ENCODE measurements around the gene EN1. TPM values are rescaled to one million over a fixed set of nuclear protein-coding genes. Genes with fewer than 3 reads are reported as not detected.

Gene EN1
- total RNA-seq, 4 donors from 2014 or later = 0.13 to 0.23 TPM; not detected in 2

DNA sequence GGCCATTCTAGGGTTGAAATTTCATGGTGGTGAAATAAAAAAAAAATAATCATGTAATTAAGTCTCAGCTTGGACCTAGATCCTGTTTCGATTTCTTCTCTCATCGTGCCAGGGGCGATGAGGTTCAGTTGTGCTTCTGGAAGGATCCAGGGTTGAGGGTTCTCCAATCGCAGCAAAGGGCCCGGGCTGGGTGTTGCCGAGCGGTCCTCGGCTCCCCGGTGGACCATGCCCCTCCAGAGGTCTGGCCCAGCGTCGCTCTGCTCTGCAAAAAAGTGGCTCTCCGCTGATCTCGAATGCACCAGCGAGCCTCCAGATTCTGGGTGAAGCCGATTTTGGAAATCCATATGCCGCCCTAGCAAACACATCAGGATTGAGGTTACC lies 39.0 kb downstream of the EN1 start:
- Histone ChIP-seq H3K4me3 (peak overlapping the region in 1 of 2 donors; percentile 34), H3K9me3 (no peaks in the 10 kb centered on the region), H3K27me3 (peaks cover 77% of the 10 kb centered on the region), H3K27ac (no peak overlapping the region), H3K4me1 (no peaks in the 10 kb centered on the region), H3K36me3 (no peaks in the 10 kb centered on the region)
- TF ChIP-seq CTCF (IDR thresholded peaks at IDR 0.05) (no peak), POLR2A (IDR thresholded peaks at IDR 0.05) (no peak), EP300 (IDR thresholded peaks at IDR 0.05) (no peak), POLR2AphosphoS5 (IDR thresholded peaks at IDR 0.05) (no peak)
- WGBS, 2 donors (ENCODE audit: low coverage in 1 of 2) = 20 to 27% methylated on average over 1 to 4 of the region's 16 CpGs
- no peak for ATAC-seq

DNA sequence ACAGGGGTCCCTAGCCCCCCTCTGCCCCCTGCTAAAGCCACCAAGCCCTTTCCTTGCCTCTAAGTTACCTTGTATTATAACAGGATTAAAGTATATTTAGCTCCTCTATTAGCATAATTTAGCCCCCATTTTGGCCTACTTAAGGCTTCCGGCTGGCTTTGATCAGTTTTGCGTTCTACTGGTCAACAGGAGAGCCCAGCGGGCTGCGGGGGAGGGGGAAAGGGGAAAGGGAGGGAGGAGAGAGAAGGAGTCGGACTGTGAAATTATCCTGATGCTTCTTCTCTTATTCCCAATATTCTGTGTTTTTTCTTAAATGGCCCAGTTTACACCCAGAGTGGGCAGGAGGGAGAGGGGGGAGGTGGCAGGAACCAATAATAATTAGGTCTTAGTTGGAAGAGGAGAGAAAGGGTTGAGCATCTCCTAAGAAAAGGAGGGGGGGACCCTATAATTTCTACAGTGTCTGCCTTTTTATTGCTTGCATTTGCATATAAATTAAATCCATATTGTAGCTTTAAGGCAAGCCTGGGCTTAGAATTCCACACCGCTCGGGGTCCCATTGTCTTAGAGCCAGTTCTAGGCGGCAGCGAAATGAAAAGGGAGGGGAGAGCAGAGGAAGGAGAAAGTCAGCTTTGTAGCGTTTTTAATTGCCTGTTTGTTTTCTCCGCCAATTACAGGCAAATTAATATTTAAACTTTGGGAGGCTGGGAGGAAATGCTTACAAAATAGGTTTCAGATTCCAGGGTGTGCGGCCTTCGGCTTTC lies 39.6 kb downstream of the EN1 start:
- H3K4me3 ChIP-seq = peak overlapping the region in 1 of 2 donors; percentile 34
- H3K9me3 ChIP-seq = no peaks in the 10 kb centered on the region
- no peak overlapping the region for H3K27ac ChIP-seq
- peaks cover 77% of the 10 kb centered on the region for H3K27me3 ChIP-seq
- no peak for TF ChIP-seq POLR2A (IDR thresholded peaks at IDR 0.05)
- TF ChIP-seq CTCF (IDR thresholded peaks at IDR 0.05) = no peak
- no peak for TF ChIP-seq POLR2AphosphoS5 (IDR thresholded peaks at IDR 0.05)
- TF ChIP-seq EP300 (IDR thresholded peaks at IDR 0.05) = no peak
- H3K4me1 ChIP-seq = no peaks in the 10 kb centered on the region
- 60 to 70% methylated on average over 5 to 13 of the region's 13 CpGs for WGBS, 2 donors (ENCODE audit: low coverage in 1 of 2)
- ATAC-seq = no peak
- H3K36me3 ChIP-seq = no peaks in the 10 kb centered on the region

- no peak for ATAC-seq
- TF ChIP-seq POLR2A (IDR thresholded peaks at IDR 0.05) (no peak), EP300 (IDR thresholded peaks at IDR 0.05) (no peak), CTCF (IDR thresholded peaks at IDR 0.05) (no peak), POLR2AphosphoS5 (IDR thresholded peaks at IDR 0.05) (no peak)
- Histone ChIP-seq H3K4me3 (no peak overlapping the region), H3K27ac (no peak overlapping the region), H3K4me1 (no peaks in the 10 kb centered on the region), H3K27me3 (peaks cover 73% of the 10 kb centered on the region), H3K36me3 (no peaks in the 10 kb centered on the region), H3K9me3 (no peaks in the 10 kb centered on the region)
- WGBS, 2 donors (ENCODE audit: low coverage in 1 of 2) = 17 to 59% methylated on average over 4 to 8 of the region's 23 CpGs
Measured at GRCh38 chr2:118806797-118807667, 40.4 kb downstream of the EN1 start.

DNA sequence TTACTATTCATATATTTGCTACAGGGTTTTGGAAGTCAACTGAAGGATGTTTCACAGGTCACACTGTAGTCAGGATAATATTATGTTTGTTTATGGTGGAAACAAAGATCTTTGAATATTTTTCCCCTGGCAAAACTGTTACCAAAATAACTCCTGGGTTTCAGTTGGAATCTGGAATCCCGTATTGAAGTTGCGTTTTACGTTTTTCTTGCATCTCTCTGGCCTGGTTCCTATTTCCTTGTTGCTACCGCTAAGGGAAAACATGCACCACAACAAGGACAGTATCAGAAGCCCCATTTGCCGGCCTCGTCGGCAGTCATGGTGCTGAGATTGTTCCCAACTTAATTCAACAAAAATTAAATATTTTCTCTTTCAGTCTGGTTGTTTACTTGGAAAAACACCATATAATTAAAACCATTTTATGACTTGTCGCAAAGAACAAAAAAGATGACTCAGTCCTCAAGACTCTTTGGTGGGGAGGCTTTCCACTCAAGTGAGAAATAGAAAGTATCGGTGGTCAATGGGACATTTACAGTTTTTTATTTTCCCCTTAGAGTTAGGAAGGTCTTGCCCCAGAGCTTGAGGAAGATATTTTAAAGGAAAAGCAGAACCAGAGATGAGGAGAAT lies 42.3 kb downstream of the EN1 start:
- H3K4me1 ChIP-seq = no peaks in the 10 kb centered on the region
- 76 to 80% methylated on average over 9 of the region's 9 CpGs for WGBS, 2 donors (ENCODE audit: low coverage in 1 of 2)
- H3K4me3 ChIP-seq = no peak overlapping the region
- no peak for ATAC-seq
- H3K36me3 ChIP-seq = no peaks in the 10 kb centered on the region
- peaks cover 76% of the 10 kb centered on the region for H3K27me3 ChIP-seq
- TF ChIP-seq CTCF (IDR thresholded peaks at IDR 0.05) = no peak
- no peak for TF ChIP-seq POLR2A (IDR thresholded peaks at IDR 0.05)
- no peak for TF ChIP-seq EP300 (IDR thresholded peaks at IDR 0.05)
- no peak for TF ChIP-seq POLR2AphosphoS5 (IDR thresholded peaks at IDR 0.05)
- no peak overlapping the region for H3K27ac ChIP-seq
- no peaks in the 10 kb centered on the region for H3K9me3 ChIP-seq

Data from gastroesophageal sphincter (tissue), 4 donors.